Gastroesophageal sphincter (tissue), 4 donors: Measurements from ENCODE around the gene DNAJC6. TPM values are rescaled to one million over a fixed set of nuclear protein-coding genes. Genes with fewer than 3 reads are reported as not detected.
A peak's percentile ranks its signal among the peaks of the same experiment; 100 is the strongest.

Experiments
- ATAC-seq: fragments of 150-250 bp; one replicate; pipeline ENCODE4 v1.9.1; 2016; ENCODE audit warnings: mild to moderate bottlenecking, moderate library complexity
- H3K27ac ChIP-seq, 4 donors: fragments of 200-600 bp; sonication (generic) in 3 of 4; 1 replicate in 3 of 4; 2 replicates in 1 of 4; pipeline ENCODE4 v1.5.1; 2016 to 2019
- H3K27me3 ChIP-seq: fragments of 200-600 bp; sonication (generic); one replicate; pipeline ENCODE4 v1.5.1; 2019
- H3K36me3 ChIP-seq, 2 donors: fragments of 200-600 bp; sonication (generic); one replicate each; pipeline ENCODE4 v1.5.1; 2019; ENCODE audit warnings: control low read depth in 1 of 2
- H3K4me1 ChIP-seq, 3 donors: fragments of 200-600 bp; sonication (generic); 1 replicate in 2 of 3; 2 replicates in 1 of 3; pipeline ENCODE4 v1.5.1; 2016 to 2019; ENCODE audit warnings: control low read depth in 2 of 3
- H3K4me3 ChIP-seq, 2 donors: fragments of 200-600 bp; sonication (generic); one replicate each; pipeline ENCODE4 v1.5.1; 2019; ENCODE audit warnings: mild to moderate bottlenecking in 1 of 2, moderate library complexity in 1 of 2
- H3K9me3 ChIP-seq, 3 donors: fragments of 200-600 bp; sonication (generic); one replicate each; pipeline ENCODE4 v1.5.1; 2017 to 2019; ENCODE audit warnings: control low read depth in 2 of 3
- CTCF ChIP-seq, 4 experiments: fragments of 200-600 bp in 2 of 4; fragments of 450-650 bp in 2 of 4; sonication (generic) in 1 of 4; IDR thresholded peaks; one replicate each; pipeline ENCODE4 v1.5.1; 2017 to 2019; ENCODE audit warnings: antibody characterized with exemption in 4 of 4, mild to moderate bottlenecking in 2 of 4, moderate library complexity in 2 of 4
- EP300 ChIP-seq: sonication (generic); formaldehyde crosslinking; IDR thresholded peaks from one replicate; pipeline ENCODE4 v1.6.1; 2017; ENCODE audit warnings: antibody characterized with exemption, mild to moderate bottlenecking
- POLR2A ChIP-seq, 2 donors: fragments of 450-650 bp; IDR thresholded peaks; one replicate each; pipeline ENCODE4 v1.6.1; 2017; ENCODE audit warnings: antibody characterized with exemption in 2 of 2, mild to moderate bottlenecking in 2 of 2, moderate library complexity in 1 of 2
- POLR2AphosphoS5 ChIP-seq: sonication (generic); formaldehyde crosslinking; IDR thresholded peaks from one replicate; pipeline ENCODE4 v1.6.1; 2017; ENCODE audit warnings: antibody characterized with exemption
- WGBS, 2 donors: methylation state at CpG; one replicate each; pipeline ENCODE4 v1.1.5; 2018; ENCODE audit warnings: low coverage in 1 of 2; 5-methylcytosine and 5-hydroxymethylcytosine counted together
- total RNA-seq, 4 donors: library from RNA; depleted of rRNA; stranded (reverse); fragments of >200 nt; gene quantifications; one replicate each; pipeline ENCODE4 v1.1.0, GENCODE V29; 2016

DNAJC6 gene
- total RNA-seq, 4 donors from 2014 or later, result 2.0 to 5.3 (median 3.2) TPM

- no peak overlapping the region for H3K27ac ChIP-seq
- WGBS, 2 donors, result 82 to 93% methylated on average over 4 of the region's 4 CpGs
- H3K4me3 ChIP-seq, result no peak overlapping the region
Observed at GRCh38 chr1:65414538-65414937, 105.2 kb downstream of the DNAJC6 start.

GRCh38 chr1:65416767-65417166, 107.4 kb downstream of the DNAJC6 start:
- Histone ChIP-seq H3K4me3 (no peak overlapping the region), H3K27ac (no peak overlapping the region), H3K9me3 (no peaks in the 10 kb centered on the region), H3K36me3 (no peaks in the 10 kb centered on the region), H3K27me3 (no peaks in the 10 kb centered on the region), H3K4me1 (peaks cover 0 to 12% (median 3%) of the 10 kb centered on the region in 3 donors)
- no peak for ATAC-seq
- WGBS, 2 donors, result 88 to 89% methylated on average over 1 of the region's 1 CpG
- no peak for TF ChIP-seq POLR2AphosphoS5
- TF ChIP-seq POLR2A (IDR thresholded peaks at IDR 0.05), result no peak
- TF ChIP-seq CTCF (IDR thresholded peaks at IDR 0.05), result no peak
- TF ChIP-seq EP300, result no peak

More at GRCh38 chr1:65414538-65414937, 105.2 kb downstream of the DNAJC6 start:
- Histone ChIP-seq H3K36me3 (no peaks in the 10 kb centered on the region), H3K4me1 (peaks cover 0 to 6% (median 3%) of the 10 kb centered on the region in 3 donors), H3K9me3 (no peaks in the 10 kb centered on the region), H3K27me3 (no peaks in the 10 kb centered on the region)
- TF ChIP-seq EP300 (no peak), POLR2A (IDR thresholded peaks at IDR 0.05) (no peak), POLR2AphosphoS5 (no peak), CTCF (IDR thresholded peaks at IDR 0.05) (no peak)
- no peak for ATAC-seq

DNA sequence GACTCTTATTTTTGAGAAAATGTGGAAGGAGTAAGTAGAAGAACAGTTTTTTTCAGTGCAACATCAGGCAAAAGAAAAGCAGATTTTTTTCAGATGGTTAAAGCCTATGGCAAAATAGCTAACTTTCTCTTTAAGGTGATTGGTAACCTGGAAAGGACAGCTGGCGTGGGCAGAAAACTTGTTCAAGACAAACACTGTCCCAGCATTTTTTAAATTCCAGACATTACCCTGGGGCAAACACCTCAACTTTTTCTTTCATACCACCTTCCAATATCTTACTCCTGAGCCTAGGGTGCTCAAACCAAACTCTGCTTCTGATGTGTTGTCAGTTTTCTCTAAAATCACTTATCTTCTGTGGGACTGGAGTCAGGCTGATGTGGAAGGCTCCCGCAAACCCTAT, 108.4 kb downstream of the DNAJC6 start:
- H3K4me3 ChIP-seq, result no peak overlapping the region
- H3K36me3 ChIP-seq, result no peaks in the 10 kb centered on the region
- H3K27me3 ChIP-seq, result no peaks in the 10 kb centered on the region
- ATAC-seq, result no peak
- WGBS, 2 donors, result 76 to 100% methylated on average over 1 to 2 of the region's 2 CpGs
- H3K27ac ChIP-seq, result no peak overlapping the region
- no peaks in the 10 kb centered on the region for H3K9me3 ChIP-seq
- H3K4me1 ChIP-seq, result peaks cover 0 to 22% (median 11%) of the 10 kb centered on the region in 3 donors
- no peak for TF ChIP-seq EP300
- TF ChIP-seq CTCF (IDR thresholded peaks at IDR 0.05), result no peak
- TF ChIP-seq POLR2AphosphoS5, result no peak
- TF ChIP-seq POLR2A (IDR thresholded peaks at IDR 0.05), result no peak

- H3K4me1 ChIP-seq, result peaks cover 0 to 31% (median 20%) of the 10 kb centered on the region in 3 donors
- no peak for ATAC-seq
- WGBS, 2 donors, result 81 to 93% methylated on average over 4 of the region's 4 CpGs
Observed at GRCh38 chr1:65418522-65419185, 109.3 kb downstream of the DNAJC6 start.

More at GRCh38 chr1:65418522-65419185, 109.3 kb downstream of the DNAJC6 start:
- TF ChIP-seq POLR2AphosphoS5 (no peak), POLR2A (IDR thresholded peaks at IDR 0.05) (no peak), EP300 (no peak), CTCF (IDR thresholded peaks at IDR 0.05) (no peak)
- Histone ChIP-seq H3K27ac (peak overlapping the region; percentile 16 to 99 (median 82)), H3K4me3 (no peak overlapping the region), H3K27me3 (no peaks in the 10 kb centered on the region), H3K9me3 (no peaks in the 10 kb centered on the region), H3K36me3 (no peaks in the 10 kb centered on the region)
